Parathyroid adenoma (tissue), 2 donors: ENCODE results near the gene DALRD3.

Experiments
- H2AFZ ChIP-seq: fragments of 300-600 bp; sonication (generic); one replicate; pipeline ENCODE4 v1.7.0; 2017; ENCODE audit warnings: antibody characterized with exemption, mild to moderate bottlenecking
- H3K27ac ChIP-seq: fragments of 300-600 bp; sonication (generic); one replicate; pipeline ENCODE4 v1.7.0; 2017
- H3K27me3 ChIP-seq: fragments of 300-600 bp; sonication (generic); one replicate; pipeline ENCODE4 v1.7.0; 2017; ENCODE audit warnings: low read length; ENCODE audit not compliant: control insufficient read depth, insufficient read depth
- H3K36me3 ChIP-seq: fragments of 300-600 bp; sonication (generic); one replicate; pipeline ENCODE4 v1.7.0; 2017; ENCODE audit warnings: low read length; ENCODE audit not compliant: control insufficient read depth, insufficient read depth
- H3K4me1 ChIP-seq: fragments of 300-600 bp; sonication (generic); one replicate; pipeline ENCODE4 v1.7.0; 2017; ENCODE audit warnings: control low read depth
- H3K4me2 ChIP-seq: fragments of 300-600 bp; sonication (generic); one replicate; pipeline ENCODE4 v1.7.0; 2017; ENCODE audit warnings: low read length
- H3K4me3 ChIP-seq: fragments of 300-600 bp; sonication (generic); one replicate; pipeline ENCODE4 v1.7.0; 2017; ENCODE audit warnings: low read depth, low read length
- H3K79me2 ChIP-seq: fragments of 300-600 bp; sonication (generic); one replicate; pipeline ENCODE4 v1.7.0; 2017; ENCODE audit warnings: control low read depth
- H3K9ac ChIP-seq: fragments of 300-600 bp; sonication (generic); one replicate; pipeline ENCODE4 v1.7.0; 2017; ENCODE audit warnings: mild to moderate bottlenecking
- H3K9me3 ChIP-seq: fragments of 300-600 bp; sonication (generic); one replicate; pipeline ENCODE4 v1.7.0; 2017; ENCODE audit warnings: low read length; ENCODE audit not compliant: control insufficient read depth
- CTCF ChIP-seq: fragments of 300-600 bp; sonication (generic); IDR thresholded peaks from one replicate; pipeline ENCODE4 v1.7.0; 2017; ENCODE audit warnings: antibody characterized with exemption, mild to moderate bottlenecking
- donor health status: primary hyperparathyroidism.

DALRD3 gene

GRCh38 chr3:48996640-48997039, 21.7 kb downstream of the DALRD3 start:
- Histone ChIP-seq H3K9ac (no peak overlapping the region), H3K27me3 (no peaks in the 10 kb centered on the region), H3K36me3 (no peaks in the 10 kb centered on the region), H3K79me2 (peaks cover 12% of the 10 kb centered on the region), H3K4me2 (no peak overlapping the region), H3K4me1 (peaks cover 25% of the 10 kb centered on the region), H3K9me3 (no peaks in the 10 kb centered on the region), H2AFZ (no peak overlapping the region), H3K27ac (no peak overlapping the region), H3K4me3 (no peak overlapping the region)
- TF ChIP-seq CTCF = no peak

GRCh38 chr3:48993834-48994233, 24.5 kb downstream of the DALRD3 start:
- peaks cover 17% of the 10 kb centered on the region for H3K79me2 ChIP-seq
- no peak overlapping the region for H3K4me3 ChIP-seq
- H3K4me1 ChIP-seq = peaks cover 27% of the 10 kb centered on the region
- no peaks in the 10 kb centered on the region for H3K9me3 ChIP-seq
- H3K27ac ChIP-seq = peak overlapping the region; percentile 6
- H3K27me3 ChIP-seq = no peaks in the 10 kb centered on the region
- no peak overlapping the region for H3K4me2 ChIP-seq
- no peak overlapping the region for H2AFZ ChIP-seq
- H3K9ac ChIP-seq = no peak overlapping the region
- no peak for TF ChIP-seq CTCF
- H3K36me3 ChIP-seq = no peaks in the 10 kb centered on the region

GRCh38 chr3:48991851-48992545, 26.4 kb downstream of the DALRD3 start:
- Histone ChIP-seq H3K9me3 (no peaks in the 10 kb centered on the region), H3K27ac (peak overlapping the region; percentile 83), H2AFZ (no peak overlapping the region), H3K4me1 (peaks cover 20% of the 10 kb centered on the region), H3K27me3 (no peaks in the 10 kb centered on the region), H3K9ac (no peak overlapping the region), H3K36me3 (no peaks in the 10 kb centered on the region), H3K4me2 (no peak overlapping the region), H3K79me2 (peaks cover 24% of the 10 kb centered on the region), H3K4me3 (no peak overlapping the region)
- TF ChIP-seq CTCF = no peak

GRCh38 chr3:48990636-48991469, 27.5 kb downstream of the DALRD3 start:
- TF ChIP-seq CTCF = no peak
- Histone ChIP-seq H3K79me2 (peaks cover 23% of the 10 kb centered on the region), H3K4me2 (peak overlapping the region; percentile 79), H3K4me3 (peak overlapping the region; percentile 65), H3K27me3 (no peaks in the 10 kb centered on the region), H3K4me1 (peaks cover 20% of the 10 kb centered on the region), H3K9ac (peak overlapping the region; percentile 79), H3K36me3 (no peaks in the 10 kb centered on the region), H2AFZ (peak overlapping the region; percentile 91), H3K27ac (peak overlapping the region; percentile 83), H3K9me3 (no peaks in the 10 kb centered on the region)
